Activated CD8-positive, alpha-beta T cell treated with anti-CD3 and anti-CD28 coated beads for 36 hours (primary cell): Measurements from ENCODE around the gene SNAPIN. TPM values are rescaled to one million over a fixed set of nuclear protein-coding genes. Genes with fewer than 3 reads are reported as not detected.
"Not testable (repeated sequence)": the region's sequence is repeated elsewhere in the genome, so short reads cannot be mapped to it uniquely, and the experiment has no call there.

ENCODE experiments used
- ATAC-seq: fragments of 200-7000 bp; cut with Tn5 transposase; one replicate; pipeline ENCODE4 v1.10.0; 2021; ENCODE audit warnings: mild to moderate bottlenecking, moderate library complexity
- CTCF ChIA-PET: fragments of 350-600 bp; sonication (Branson Sonifier 250); formaldehyde crosslinking; loops from one replicate; lab custom pipeline; 2021; ENCODE audit warnings: antibody characterized with exemption; lab: Charles Lee
- POLR2A ChIA-PET: fragments of 350-600 bp; sonication (Branson Sonifier 250); formaldehyde crosslinking; loops from one replicate; lab custom pipeline; 2021; ENCODE audit warnings: antibody characterized with exemption; lab: Charles Lee
- DNase-seq: peaks from one replicate; pipeline ENCODE4 v3.0.0-alpha.2; 2020
- H3K27ac Mint-ChIP-seq: one replicate; pipeline ENCODE4 v1.8.0; 2021; ENCODE audit warnings: mild to moderate bottlenecking, mixed read lengths
- H3K27me3 Mint-ChIP-seq: one replicate; pipeline ENCODE4 v1.8.0; 2021; ENCODE audit warnings: mixed read lengths
- H3K36me3 Mint-ChIP-seq: one replicate; pipeline ENCODE4 v1.8.0; 2021; ENCODE audit warnings: low read depth, mixed read lengths
- H3K4me1 Mint-ChIP-seq: one replicate; pipeline ENCODE4 v1.8.0; 2021; ENCODE audit warnings: low read depth, mixed read lengths
- H3K4me3 Mint-ChIP-seq: one replicate; pipeline ENCODE4 v1.8.0; 2021; ENCODE audit warnings: mild to moderate bottlenecking, moderate library complexity, mixed read lengths
- H3K9me3 Mint-ChIP-seq: one replicate; pipeline ENCODE4 v1.8.0; 2021; ENCODE audit warnings: mixed read lengths
- intact Hi-C: fragments of 100-400 bp; cut with micrococcal nuclease; formaldehyde crosslinking; loops from one replicate; pipeline ENCODE4 v1.10.0; 2022
- total RNA-seq, 2 experiments: library from RNA; stranded (reverse); gene quantifications; one replicate each; pipeline ENCODE4 v1.2.3, GENCODE V29; 2021
- TF ChIP-seq, protein P1 (sequence below): fragments of 200-600 bp; IDR thresholded peaks from one replicate; pipeline ENCODE4 v1.8.0; 2022; ENCODE audit warnings: antibody characterized with exemption, mild to moderate bottlenecking

SNAPIN gene
- total RNA-seq, 2 experiments from 2014 or later: 25.7 to 27.3 TPM

DNA sequence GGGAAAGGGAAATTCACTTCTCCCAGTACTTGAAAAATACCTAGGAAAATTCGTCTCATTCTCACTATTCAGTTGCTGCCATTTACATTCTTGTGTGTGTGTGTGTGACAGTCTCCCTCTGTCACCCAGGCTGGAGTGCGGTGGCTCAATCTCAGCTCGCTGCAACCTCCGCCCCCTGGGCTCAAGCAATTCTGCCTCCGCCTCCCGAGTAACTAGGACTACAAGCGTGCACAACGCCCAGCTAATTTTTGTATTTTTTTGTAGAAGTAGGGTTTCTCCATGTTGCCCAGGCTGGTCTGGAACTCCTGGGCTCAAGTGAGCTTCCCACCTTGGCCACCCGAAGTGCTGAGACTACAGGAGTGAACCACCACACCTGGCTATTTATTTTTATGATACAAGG is 1.2 kb downstream of the SNAPIN start:
- POLR2A ChIA-PET: interaction anchor here (0.7 to 5.6 kb wide), 9 partner anchors 8 to 331 kb away, joined by 3 to 44 read pairs (median 8); partner anchors contain the start of genes CHTOP, ILF2 and RPS27
- Mint-ChIP-seq H3K4me1 (peaks cover 12% of the 10 kb centered on the region), H3K9me3 (no peaks in the 10 kb centered on the region), H3K36me3 (peaks cover 33% of the 10 kb centered on the region), H3K27ac (peak overlapping the region; percentile 96), H3K4me3 (peak overlapping the region; percentile 98), H3K27me3 (no peaks in the 10 kb centered on the region)
- intact Hi-C loops: no loop called here
- CTCF ChIA-PET: interaction anchor here (0.9 to 2.1 kb wide), 4 partner anchors 25 to 149 kb away, joined by 3 to 8 read pairs (median 6); partner anchors contain the start of gene CHTOP
- DNase-seq (no peak), ATAC-seq (no peak)
- TF ChIP-seq, protein P1, sequence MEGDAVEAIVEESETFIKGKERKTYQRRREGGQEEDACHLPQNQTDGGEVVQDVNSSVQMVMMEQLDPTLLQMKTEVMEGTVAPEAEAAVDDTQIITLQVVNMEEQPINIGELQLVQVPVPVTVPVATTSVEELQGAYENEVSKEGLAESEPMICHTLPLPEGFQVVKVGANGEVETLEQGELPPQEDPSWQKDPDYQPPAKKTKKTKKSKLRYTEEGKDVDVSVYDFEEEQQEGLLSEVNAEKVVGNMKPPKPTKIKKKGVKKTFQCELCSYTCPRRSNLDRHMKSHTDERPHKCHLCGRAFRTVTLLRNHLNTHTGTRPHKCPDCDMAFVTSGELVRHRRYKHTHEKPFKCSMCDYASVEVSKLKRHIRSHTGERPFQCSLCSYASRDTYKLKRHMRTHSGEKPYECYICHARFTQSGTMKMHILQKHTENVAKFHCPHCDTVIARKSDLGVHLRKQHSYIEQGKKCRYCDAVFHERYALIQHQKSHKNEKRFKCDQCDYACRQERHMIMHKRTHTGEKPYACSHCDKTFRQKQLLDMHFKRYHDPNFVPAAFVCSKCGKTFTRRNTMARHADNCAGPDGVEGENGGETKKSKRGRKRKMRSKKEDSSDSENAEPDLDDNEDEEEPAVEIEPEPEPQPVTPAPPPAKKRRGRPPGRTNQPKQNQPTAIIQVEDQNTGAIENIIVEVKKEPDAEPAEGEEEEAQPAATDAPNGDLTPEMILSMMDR: no peak

GRCh38 chr1:153661111-153661708 is 2.7 kb downstream of the SNAPIN start:
- TF ChIP-seq, protein P1: no peak
- Mint-ChIP-seq H3K4me3 (peak overlapping the region; percentile 29), H3K9me3 (no peaks in the 10 kb centered on the region), H3K27ac (peak overlapping the region; percentile 60), H3K27me3 (no peaks in the 10 kb centered on the region), H3K36me3 (peaks cover 47% of the 10 kb centered on the region), H3K4me1 (peaks cover 12% of the 10 kb centered on the region)
- intact Hi-C loops: no loop called here
- ATAC-seq (no peak), DNase-seq (no peak)
- CTCF ChIA-PET: interaction anchor here (0.8 to 1.2 kb wide), 2 partner anchors 94 to 151 kb away, joined by 3 to 4 read pairs; no protein-coding TSS in a partner anchor
- POLR2A ChIA-PET: interaction anchor here (0.7 to 5.6 kb wide), 11 partner anchors 8 to 140 kb away, joined by 3 to 44 read pairs (median 5); partner anchors contain the start of genes ILF2 and S100A1

DNA sequence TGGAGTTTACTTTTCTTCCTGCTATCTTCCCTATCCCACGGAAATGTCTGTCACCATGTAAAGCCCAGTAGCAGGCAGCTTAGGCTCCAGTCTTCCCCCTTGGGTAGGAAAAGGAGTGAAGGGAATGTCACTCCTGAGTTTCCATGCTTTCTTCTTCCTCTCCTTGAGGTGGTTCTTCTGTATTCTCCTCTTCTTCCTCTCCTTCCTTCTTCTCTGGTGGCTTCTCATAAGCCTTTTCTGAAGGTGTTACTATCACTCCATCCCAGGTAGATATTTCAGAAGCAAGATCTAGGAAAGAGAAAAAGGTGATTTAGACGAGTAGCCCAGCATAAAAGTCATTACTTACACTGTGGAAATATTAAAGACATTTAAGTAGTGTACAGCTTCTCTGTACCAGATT is 3.8 kb downstream of the SNAPIN start:
- DNase-seq (no peak), ATAC-seq (no peak)
- H3K36me3 Mint-ChIP-seq: peaks cover 55% of the 10 kb centered on the region
- ChIA-PET CTCF (interaction anchor here (1.2 kb wide), 1 partner anchor 152 kb away, joined by 4 read pairs; no protein-coding TSS in a partner anchor), POLR2A (interaction anchor here (1.0 to 5.6 kb wide), 6 partner anchors 12 to 118 kb away, joined by 3 to 44 read pairs (median 4); no protein-coding TSS in a partner anchor)
- TF ChIP-seq, protein P1: no peak
- H3K27ac Mint-ChIP-seq: peak overlapping the region; percentile 60
- H3K27me3 Mint-ChIP-seq: no peaks in the 10 kb centered on the region
- H3K4me1 Mint-ChIP-seq: peaks cover 13% of the 10 kb centered on the region
- intact Hi-C loops: no loop called here
- no peaks in the 10 kb centered on the region for H3K9me3 Mint-ChIP-seq
- H3K4me3 Mint-ChIP-seq: no peak overlapping the region

- Mint-ChIP-seq H3K9me3 (no peaks in the 10 kb centered on the region), H3K4me1 (peaks cover 22% of the 10 kb centered on the region), H3K27me3 (no peaks in the 10 kb centered on the region), H3K4me3 (no peak overlapping the region), H3K27ac (no peak overlapping the region), H3K36me3 (peaks cover 64% of the 10 kb centered on the region)
- POLR2A ChIA-PET: interaction anchor here (1.0 to 5.6 kb wide), 4 partner anchors 10 to 69 kb away, joined by 3 to 44 read pairs (median 3); no protein-coding TSS in a partner anchor
- intact Hi-C loops: no loop called here
- ATAC-seq: no peak
- TF ChIP-seq, protein P1: no peak
- DNase-seq: no peak
- CTCF ChIA-PET: no interaction called here
These were observed 4.7 kb downstream of the SNAPIN start for GRCh38 chr1:153663211-153663610.

DNA sequence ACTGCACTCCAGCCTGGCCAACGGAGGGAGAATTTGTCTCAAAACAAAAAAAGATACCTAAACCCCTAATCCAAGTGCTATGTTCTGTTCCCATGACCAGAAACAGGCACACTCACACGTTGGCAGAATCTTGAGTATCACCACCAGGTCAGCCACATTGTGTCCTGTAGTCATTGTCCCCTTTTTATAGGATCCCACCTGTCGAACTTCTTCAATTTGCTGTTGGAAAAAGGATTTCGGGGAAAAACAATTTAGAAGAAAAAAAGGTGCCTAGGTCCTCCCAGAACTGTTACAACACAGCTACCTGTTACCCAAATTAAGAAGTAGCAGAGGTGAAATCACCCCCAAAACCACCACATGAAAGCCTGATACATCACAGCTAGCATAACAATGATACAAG is 8.9 kb downstream of the SNAPIN start:
- POLR2A ChIA-PET: interaction anchor here (0.7 to 2.1 kb wide), 14 partner anchors 8 to 1668 kb away, joined by 3 to 12 read pairs (median 4); partner anchors contain the start of gene SNAPIN
- H3K27ac Mint-ChIP-seq: peak overlapping the region; percentile 78
- DNase-seq: no peak
- H3K4me3 Mint-ChIP-seq: no peak overlapping the region
- CTCF ChIA-PET: interaction anchor here (0.7 to 1.3 kb wide), 4 partner anchors 10 to 95 kb away, joined by 3 read pairs; no protein-coding TSS in a partner anchor
- peaks cover 23% of the 10 kb centered on the region for H3K4me1 Mint-ChIP-seq
- no peaks in the 10 kb centered on the region for H3K27me3 Mint-ChIP-seq
- TF ChIP-seq, protein P1: no peak
- ATAC-seq: no peak
- H3K9me3 Mint-ChIP-seq: no peaks in the 10 kb centered on the region
- intact Hi-C loops: no loop called here
- H3K36me3 Mint-ChIP-seq: peaks cover 71% of the 10 kb centered on the region

- Mint-ChIP-seq H3K36me3 (peaks cover 61% of the 10 kb centered on the region), H3K4me1 (peaks cover 26% of the 10 kb centered on the region), H3K27ac (peak overlapping the region; percentile 78)
- ATAC-seq, DNase-seq, H3K4me3 Mint-ChIP-seq, intact Hi-C loops, H3K27me3 Mint-ChIP-seq, H3K9me3 Mint-ChIP-seq: not testable (repeated sequence)
- ChIA-PET CTCF (interaction anchor here (0.8 to 1.0 kb wide), 2 partner anchors 9 to 10 kb away, joined by 3 read pairs; partner anchors contain the start of gene SNAPIN), POLR2A (interaction anchor here (0.6 to 2.1 kb wide), 6 partner anchors 8 to 324 kb away, joined by 3 to 12 read pairs (median 6); partner anchors contain the start of gene SNAPIN)
These were observed 10.2 kb downstream of the SNAPIN start for GRCh38 chr1:153668672-153669071.
